ENCODE data around the gene RAP1B.

DNA sequence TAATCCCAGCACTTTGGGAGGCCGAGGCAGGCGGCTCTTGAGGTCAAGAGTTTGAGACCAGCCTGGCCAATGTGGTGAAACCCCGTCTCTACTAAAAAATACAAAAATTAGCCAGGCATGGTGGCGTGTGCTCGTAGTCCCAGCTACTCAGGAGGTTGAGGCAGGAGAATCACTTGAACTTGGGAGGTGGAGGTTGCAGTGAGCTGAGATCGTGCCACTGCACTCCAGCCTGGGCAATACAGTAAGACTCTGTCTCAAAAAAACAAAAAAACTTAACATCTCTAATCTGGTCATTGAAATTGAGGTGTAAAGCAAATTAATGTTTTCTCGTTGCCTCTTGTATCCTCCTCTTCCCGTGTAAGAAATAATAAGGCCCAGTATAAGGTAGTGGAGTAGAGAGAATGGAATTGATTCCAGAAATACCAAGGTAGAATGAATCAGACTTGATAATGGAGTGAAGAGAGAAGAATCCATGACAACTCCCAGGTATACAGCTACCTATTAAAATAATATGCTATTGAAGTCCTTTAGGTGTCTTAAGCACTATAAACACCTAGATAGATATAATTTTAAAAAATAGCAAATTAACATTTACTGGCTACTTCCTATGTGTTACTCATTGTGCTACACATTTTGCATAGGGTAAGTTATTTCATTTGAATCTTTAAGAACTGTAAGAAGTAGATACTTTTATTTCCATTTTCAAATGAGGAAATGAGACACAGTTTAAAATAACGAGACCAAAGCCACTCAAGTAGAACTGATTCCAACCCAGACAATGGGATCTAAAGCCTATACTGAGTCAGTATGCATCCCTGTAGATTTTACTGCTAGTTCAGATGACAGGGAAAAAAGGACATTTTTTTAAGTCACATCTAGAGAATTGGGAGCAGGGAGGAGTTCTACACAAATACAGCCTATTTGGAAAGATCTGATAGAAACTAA is 23.2 kb downstream of the RAP1B start:
- TF ChIP-seq, protein P1, sequence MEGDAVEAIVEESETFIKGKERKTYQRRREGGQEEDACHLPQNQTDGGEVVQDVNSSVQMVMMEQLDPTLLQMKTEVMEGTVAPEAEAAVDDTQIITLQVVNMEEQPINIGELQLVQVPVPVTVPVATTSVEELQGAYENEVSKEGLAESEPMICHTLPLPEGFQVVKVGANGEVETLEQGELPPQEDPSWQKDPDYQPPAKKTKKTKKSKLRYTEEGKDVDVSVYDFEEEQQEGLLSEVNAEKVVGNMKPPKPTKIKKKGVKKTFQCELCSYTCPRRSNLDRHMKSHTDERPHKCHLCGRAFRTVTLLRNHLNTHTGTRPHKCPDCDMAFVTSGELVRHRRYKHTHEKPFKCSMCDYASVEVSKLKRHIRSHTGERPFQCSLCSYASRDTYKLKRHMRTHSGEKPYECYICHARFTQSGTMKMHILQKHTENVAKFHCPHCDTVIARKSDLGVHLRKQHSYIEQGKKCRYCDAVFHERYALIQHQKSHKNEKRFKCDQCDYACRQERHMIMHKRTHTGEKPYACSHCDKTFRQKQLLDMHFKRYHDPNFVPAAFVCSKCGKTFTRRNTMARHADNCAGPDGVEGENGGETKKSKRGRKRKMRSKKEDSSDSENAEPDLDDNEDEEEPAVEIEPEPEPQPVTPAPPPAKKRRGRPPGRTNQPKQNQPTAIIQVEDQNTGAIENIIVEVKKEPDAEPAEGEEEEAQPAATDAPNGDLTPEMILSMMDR (IDR thresholded peaks at IDR 0.05) = no peak
- TF ChIP-seq POLR2A (IDR thresholded peaks at IDR 0.05) = no peak
